ENCODE data around the gene REX1BD.

DNA sequence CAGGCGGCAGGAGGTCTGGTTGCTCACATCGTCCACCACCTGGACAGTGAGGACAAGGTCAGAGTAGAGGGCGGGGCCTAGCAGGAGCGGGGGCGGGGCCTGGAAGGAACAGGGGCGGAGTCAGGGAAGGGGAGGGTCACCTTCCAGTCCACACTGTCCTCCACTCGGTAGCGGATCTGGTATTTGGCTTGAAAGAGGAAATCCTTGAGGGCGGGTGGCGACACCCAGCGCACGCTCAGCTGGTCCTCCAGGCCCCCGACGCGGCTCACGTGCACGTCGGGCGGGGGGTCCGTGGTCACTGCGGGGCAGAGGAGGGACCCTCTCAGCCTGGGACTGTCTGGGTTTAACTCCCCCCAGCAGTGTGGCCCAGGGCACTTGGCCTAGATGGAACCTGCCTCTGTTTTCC is 8.2 kb downstream of the REX1BD start:
- TF ChIP-seq POLR2AphosphoS5 (IDR thresholded peaks at IDR 0.05; ENCODE audit: insufficient read depth, low read depth, low read length) (no peak), CTCF (IDR thresholded peaks at IDR 0.05; ENCODE audit: extremely low read depth in 1 of 2, insufficient read depth in 1 of 2, low read depth in 1 of 2, low read length in 2 of 2) (no peak), EZH2 (IDR thresholded peaks at IDR 0.05; ENCODE audit: borderline replicate concordance, low read depth, low read length, severe bottlenecking) (no peak), POLR2A (IDR thresholded peaks at IDR 0.05; ENCODE audit: low read depth, low read length) (no peak), GATA2 (IDR thresholded peaks at IDR 0.05; ENCODE audit: insufficient read depth, insufficient read length, low read depth, low read length) (no peak)
- TF ChIP-seq, protein P1, sequence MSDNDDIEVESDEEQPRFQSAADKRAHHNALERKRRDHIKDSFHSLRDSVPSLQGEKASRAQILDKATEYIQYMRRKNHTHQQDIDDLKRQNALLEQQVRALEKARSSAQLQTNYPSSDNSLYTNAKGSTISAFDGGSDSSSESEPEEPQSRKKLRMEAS (IDR thresholded peaks at IDR 0.05; ENCODE audit: insufficient read depth, insufficient read length), result no peak
